DMS153 (cell line): ENCODE measurements around the gene CCDC74A.
"Not testable (repeated sequence)": the region's sequence is repeated elsewhere in the genome, so short reads cannot be mapped to it uniquely, and the experiment has no call there.

Source experiments
- DNase-seq: peaks from one replicate; lab custom pipeline; 2025; lab: John Stamatoyannopoulos, UW

Gene CCDC74A

DNA sequence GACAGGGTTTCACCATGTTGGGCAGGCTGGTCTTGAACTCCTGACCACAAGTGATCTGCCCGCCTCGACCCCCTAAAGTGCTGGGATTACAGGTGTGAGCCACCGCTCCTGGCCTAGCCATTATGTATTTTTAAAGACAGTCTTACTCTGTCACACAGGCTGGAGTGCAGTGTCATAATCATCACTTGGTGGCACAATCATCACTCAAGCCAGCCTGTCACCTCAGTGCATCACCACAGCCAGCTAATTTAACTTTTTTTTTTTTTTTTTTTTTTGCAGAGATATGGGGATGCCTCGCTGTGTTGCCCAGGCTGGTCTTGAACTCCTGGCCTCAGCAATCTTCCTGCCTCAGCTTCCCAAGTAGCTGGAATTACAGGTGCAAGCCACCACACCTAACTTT is 24.1 kb upstream of the CCDC74A start:
- not testable (repeated sequence) for DNase-seq

- not testable (repeated sequence) for DNase-seq
Measured at GRCh38 chr2:131504082-131504750, 23.5 kb upstream of the CCDC74A start.

GRCh38 chr2:131509615-131510014 is 18.1 kb upstream of the CCDC74A start:
- DNase-seq, result no peak

- not testable (repeated sequence) for DNase-seq
Measured at GRCh38 chr2:131511291-131511968, 16.3 kb upstream of the CCDC74A start.

DNA sequence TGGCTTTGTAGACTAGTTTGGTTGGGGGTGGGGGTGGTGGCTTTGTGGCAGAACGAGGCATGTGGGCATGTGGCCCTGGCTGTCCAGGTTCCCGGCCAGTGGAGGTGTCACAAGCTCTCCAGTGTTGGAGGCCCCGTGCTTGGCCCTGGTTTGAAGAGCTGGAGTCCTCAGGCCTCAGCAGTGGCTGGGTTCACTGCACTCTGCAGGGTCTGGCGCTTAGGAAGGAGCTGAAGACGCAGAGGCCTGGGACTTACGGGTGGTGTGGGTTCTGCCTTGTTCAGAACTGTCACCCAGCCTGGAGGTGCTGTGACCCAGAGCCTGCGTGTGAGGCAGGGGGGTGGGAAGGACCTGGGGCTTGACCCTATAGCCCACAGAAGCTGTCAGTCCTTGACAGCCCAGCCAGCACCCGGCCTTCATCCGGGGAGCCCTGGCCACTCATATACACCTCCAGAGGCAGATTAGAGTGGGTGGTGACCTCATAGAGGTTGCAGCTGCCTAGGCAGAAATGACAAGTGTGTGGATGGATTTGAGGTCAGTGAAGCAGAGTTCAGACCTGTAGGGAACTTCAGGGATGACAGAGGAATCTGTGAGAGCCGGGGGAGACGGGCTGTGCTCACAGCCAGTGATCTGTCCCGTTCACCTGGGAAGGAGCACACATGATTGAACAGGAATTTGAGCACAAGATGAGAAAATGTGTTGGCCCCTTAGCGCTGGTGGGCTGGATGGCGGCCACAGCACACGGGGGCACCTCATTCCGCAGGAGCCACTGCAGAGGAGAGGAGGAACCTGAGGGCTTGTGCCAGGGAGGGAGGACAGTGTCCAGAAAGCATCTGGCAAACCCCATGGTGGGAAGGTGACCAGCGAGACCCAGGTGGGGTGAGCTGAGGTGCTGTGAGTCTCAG is 15.5 kb upstream of the CCDC74A start:
- not testable (repeated sequence) for DNase-seq

DNA sequence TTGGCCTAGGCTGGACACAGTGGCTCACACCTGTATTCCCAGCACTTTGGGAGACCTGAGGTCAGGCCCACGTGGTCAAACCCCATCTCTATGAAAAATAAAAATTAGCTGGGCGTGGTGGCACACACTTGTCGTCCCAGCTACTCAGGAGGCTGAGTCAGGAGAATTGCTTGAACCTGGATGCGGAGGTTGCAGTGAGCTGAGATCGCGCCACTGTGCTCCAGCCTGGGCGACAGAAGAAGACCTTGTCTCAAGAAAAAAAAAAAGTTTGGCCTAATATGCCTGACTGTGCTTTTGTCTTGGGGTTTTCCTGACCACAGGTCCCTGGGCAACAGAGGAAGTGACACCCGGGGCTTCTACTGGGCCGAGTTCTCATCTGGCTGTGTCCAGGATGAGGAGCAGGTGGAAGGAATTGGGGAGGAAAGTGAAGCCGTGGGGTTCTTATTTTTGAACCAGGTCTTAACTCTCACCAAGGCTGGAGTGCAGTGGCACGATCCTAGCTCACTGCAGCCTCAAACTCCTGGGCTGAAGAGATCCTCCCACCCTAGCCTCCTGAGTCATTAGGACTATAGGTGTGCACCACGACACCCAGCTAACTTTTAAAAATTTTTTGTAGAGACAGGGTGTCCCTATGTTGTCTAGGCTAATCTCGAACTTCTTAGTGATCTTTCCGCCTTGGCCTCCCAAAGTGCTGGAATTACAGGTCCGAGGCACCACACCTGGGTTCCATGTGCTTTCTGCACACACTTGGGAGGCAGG is 13.1 kb upstream of the CCDC74A start:
- DNase-seq, result not testable (repeated sequence)

GRCh38 chr2:131515235-131515634 is 12.5 kb upstream of the CCDC74A start:
- DNase-seq, result not testable (repeated sequence)

DNA sequence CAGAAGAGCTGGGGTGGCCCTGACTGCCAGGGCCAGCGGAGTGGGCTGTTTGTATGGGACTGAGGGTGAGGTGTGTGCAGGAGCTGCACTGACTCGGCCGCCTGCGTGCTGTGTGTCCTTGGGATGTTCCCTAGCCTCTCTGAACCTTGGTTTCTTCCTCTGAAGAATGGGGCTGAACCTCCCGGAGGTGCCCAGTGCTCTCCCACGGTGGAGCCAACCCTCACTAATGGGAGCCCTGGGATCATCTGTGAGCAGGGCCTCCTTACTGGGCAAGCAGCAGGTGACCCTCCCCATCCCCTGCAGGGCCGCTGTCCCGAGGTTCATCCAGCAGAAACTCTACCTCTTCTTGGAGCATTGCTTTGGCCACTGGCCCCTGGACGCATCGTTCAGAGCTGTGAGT is 11.7 kb upstream of the CCDC74A start:
- DNase-seq, result no peak

- DNase-seq, result not testable (repeated sequence)
Measured at GRCh38 chr2:131516621-131517020, 11.1 kb upstream of the CCDC74A start.

- DNase-seq, result no peak
Measured at GRCh38 chr2:131517106-131517831, 10.4 kb upstream of the CCDC74A start.

DNA sequence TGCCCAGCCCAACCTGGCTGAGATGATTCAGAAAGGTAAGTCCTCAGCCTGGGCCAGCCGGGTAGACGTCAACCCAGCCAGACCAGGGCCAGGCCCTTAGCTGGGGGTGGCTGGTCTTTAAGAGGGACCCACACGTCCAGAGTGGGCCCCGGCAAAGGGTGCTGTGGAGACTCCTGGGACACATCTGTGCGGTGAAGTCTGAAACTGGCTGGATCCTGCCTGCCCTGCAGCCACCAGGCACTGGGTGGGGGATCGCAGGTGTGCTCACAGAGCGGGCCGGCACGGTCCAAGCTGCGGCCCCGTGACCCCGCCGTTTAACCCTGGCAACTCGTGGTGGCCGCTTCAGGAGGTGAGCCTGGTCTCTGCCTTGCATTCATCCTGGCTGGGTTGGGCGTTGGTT is 9.8 kb upstream of the CCDC74A start:
- DNase-seq, result not testable (repeated sequence)

- not testable (repeated sequence) for DNase-seq
Measured at GRCh38 chr2:131518531-131518930, 9.2 kb upstream of the CCDC74A start.

GRCh38 chr2:131519466-131519865 is 8.2 kb upstream of the CCDC74A start:
- DNase-seq, result no peak

DNA sequence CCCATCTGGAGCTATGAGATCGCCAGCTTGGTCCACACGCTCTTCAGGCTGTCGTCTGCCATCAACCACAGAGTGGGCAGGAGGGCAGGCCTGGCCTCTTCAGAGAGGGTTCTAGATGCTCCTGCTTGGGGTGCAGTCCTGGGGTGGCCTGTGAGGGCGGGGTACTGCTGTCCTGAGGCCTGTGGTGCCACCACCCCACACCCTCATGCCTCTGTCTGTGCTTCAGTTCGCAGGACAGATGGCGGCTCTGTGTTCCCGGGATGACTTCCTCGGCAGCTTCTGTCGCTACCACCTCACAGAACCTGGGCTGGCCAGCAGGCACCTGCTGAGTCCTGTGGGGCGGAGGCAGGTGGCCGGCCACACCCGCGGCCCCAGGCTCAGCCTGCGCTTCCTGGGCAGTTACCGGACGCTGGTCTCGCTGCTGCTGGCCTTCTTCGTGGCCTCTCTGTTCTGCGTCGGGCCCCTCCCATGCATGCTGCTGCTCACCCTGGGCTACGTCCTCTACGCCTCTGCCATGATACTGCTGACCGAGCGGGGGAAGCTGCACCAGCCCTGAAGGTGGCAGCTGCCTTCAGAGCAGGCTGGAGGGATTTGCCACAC is 7.7 kb upstream of the CCDC74A start:
- not testable (repeated sequence) for DNase-seq

DNA sequence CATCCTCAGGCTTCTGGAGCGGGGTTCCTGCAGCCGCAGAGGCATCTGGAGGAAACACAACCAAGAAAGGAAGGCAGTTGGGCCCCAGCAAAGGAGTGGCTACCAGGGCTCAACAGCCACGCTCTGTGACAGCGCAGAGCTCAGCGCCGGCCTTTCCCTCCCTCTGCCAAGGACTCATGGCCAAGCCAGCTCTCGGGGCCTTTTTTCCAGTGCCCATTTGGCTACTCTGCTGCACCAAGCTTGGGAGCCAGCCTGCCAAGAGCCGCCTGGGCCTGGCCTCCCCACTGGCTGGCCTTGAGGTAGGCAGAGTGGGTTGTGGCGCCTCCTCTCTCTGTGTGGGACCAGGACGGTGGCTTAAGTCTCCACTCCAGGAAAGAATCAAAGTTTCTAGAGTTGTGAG is 7.2 kb upstream of the CCDC74A start:
- DNase-seq, result no peak

- DNase-seq, result not testable (repeated sequence)
Measured at GRCh38 chr2:131521524-131521923, 6.2 kb upstream of the CCDC74A start.

DNA sequence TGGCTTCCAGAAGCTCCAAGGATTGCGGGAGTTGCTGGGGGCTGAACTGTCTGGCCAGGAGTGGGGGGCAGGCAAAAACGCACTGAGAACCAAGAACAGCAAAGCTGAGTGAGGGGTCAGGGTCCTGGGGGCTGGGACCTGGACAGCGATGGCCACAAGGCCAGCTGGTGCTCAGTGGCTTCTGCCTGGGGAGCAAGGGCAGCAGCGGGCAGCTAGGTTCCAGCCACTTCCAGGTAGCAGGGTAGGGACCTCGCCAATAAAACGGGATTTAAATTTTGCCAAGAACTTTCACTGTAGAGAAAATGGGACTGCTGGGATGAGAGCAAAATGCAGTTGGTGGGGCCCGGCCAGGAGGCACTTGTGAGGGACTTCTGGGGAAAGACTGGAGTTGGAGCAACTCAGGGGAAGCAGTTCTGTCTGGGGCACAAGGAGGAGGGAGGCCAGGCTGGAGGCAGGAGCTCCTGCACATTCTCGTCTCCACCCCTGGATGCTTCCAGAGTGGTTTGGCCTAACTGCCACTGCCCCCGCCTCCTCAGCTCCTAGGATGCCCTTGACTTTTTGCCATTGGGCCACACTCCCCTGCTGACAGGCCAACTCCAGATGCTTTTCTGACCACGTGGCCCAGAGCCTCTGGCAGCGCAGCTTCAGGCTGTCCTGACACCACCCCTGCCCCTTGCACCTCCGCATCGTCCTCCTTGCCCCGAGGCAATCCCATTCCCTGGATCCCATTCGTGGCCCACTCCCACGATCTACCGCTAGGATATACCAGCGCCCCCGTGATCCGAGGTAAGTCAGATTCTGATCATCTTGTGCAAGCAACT is 5.5 kb upstream of the CCDC74A start:
- no peak for DNase-seq

DNA sequence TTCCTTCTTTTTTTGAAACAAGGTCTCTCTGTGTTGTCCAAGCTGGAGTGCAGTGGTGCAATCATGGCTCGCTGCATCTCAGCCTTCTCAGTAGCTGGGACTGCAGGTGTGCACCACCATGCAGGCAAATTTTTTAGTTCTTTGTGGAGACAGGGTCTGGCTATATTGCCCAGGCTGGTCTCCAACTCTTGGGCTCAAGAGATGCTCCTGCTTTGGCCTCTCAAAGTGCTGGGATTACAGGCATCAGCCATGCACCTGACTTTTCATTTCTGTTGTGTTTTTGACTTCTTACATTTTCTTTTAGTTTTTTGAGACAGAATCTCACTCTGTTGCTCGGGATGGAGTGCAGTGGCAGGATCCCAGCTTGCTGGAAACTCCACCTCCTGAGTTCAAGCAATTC is 2.4 kb upstream of the CCDC74A start:
- DNase-seq, result not testable (repeated sequence)

- not testable (repeated sequence) for DNase-seq
Measured at GRCh38 chr2:131528981-131529863, 1.5 kb downstream of the CCDC74A start.
